ENCODE data around the gene COL4A2.

COL4A2 gene

DNA sequence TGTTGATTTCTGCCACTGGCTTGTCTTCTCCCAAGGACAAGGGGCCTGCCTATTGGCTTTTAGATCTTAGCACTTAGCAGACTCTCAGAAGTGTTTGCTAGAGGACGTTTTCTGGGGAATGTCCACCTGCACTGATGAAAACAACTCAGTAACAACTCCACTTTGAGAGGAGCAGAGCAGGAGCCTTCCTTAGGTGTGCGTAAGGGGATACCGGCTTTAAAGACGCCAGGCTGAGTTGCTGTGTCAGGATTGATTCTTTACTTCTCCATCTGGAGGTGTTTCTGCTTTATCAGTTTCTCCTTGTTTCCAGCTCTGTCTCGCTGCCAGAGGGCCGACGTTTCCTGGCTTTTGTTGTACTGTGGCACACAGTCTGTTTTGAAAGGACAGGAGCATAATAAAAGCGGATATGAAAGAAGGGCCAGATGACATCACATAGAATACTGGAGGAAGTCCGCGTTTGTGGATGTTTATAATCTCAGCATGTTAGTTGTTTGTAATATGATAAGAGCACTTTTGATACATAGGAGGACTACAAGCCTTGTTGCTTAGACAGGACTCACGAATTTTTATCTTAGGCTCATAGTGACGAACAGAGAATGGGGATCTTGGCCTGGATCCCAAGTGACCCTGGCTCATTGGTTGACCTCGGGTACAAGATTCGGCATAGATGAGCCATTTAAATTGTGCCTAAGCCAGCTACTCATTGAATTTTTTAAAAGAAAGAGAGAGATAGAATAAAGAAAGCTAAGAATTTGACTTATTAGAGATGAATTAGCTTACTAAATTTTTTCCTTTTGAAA lies 34.6 kb downstream of the COL4A2 start:
- ATAC-seq = no peak

DNA sequence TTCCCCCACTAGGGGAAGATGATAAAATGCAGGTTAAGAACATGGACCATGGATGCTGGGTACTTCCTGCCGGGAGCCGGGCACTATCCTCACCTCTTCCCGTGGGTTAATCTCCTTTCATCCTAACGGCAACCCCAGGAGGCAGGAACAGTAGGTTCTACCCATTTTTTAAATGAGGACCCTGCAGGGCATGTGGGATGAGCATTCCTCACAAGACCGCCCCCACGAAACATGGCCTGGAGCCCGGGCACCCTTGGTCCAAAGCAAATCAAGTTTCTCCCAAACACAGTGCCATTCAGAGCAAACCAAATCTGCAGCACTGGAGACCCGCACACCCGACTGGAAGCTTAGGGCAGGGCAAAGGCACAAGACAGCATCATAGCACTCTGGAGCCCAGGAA lies 35.4 kb downstream of the COL4A2 start:
- ATAC-seq = no peak

GRCh38 chr13:110343241-110343865 lies 36.3 kb downstream of the COL4A2 start:
- no peak for ATAC-seq

GRCh38 chr13:110344320-110344719 lies 37.2 kb downstream of the COL4A2 start:
- ATAC-seq = no peak

- ATAC-seq = no peak
These were observed 38.2 kb downstream of the COL4A2 start for GRCh38 chr13:110345266-110345665.

- ATAC-seq = no peak
These were observed 38.6 kb downstream of the COL4A2 start for GRCh38 chr13:110345701-110346100.

DNA sequence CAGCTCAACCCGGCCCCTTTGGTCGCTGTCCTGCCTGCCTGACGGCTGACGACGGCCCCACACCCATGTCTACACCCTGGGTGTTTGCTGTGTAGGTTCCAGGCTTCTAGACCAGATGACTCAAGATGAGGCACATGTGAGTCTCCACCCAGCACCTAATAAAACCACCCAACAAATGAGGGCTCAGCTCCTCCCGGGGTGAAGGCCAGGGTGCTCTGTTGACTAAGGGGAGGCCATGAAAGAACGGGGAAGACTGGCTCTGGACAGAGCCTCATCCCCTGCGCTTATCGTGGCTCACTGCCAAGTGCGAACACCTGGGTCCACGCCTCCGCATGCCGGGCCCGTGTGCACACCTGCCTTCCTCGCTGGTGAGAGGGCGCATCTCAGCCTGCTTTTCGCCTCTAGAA lies 39.6 kb downstream of the COL4A2 start:
- no peak for ATAC-seq

- ATAC-seq = no peak
These were observed 40.0 kb downstream of the COL4A2 start for GRCh38 chr13:110347088-110347487.

- ATAC-seq = no peak
These were observed 40.6 kb downstream of the COL4A2 start for GRCh38 chr13:110347535-110348308.

DNA sequence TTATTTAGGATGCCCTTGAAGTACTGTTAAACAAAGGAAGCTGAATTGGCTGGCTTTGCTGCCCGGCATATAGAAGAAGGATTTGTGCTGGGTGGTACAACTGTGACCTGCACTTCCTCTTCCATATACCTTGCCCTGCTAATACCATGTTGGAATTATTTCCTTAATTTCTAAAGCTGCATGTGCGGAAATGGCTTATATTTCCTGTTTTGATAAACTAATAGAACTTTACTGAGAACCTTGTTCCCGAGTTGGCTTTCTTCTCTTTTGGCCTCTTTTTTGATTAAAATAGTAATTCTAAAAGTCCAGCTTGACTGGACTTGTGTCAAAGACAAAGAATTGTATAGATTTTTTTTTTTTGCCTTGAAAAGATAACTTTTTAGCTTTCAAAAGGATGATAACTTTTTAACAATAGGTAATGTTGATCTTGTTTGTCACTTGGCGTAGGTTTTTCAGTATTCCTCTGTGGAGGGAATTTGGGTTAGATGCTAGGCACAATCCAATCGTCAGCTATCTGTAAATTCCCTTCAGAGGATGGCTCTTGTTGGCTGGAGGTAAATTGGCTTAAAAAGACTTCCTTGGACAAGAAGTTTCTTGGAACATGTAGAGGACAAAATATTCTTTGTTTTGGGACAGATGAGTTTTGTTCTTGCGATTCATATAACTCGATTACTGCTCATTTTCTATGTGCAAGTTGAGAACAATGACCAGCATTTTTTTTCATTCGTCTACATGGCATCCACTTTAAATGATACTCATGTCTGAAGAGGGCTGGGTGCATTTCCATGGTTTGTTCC lies 41.4 kb downstream of the COL4A2 start:
- no peak for ATAC-seq

GRCh38 chr13:110349239-110349638 lies 42.2 kb downstream of the COL4A2 start:
- no peak for ATAC-seq

DNA sequence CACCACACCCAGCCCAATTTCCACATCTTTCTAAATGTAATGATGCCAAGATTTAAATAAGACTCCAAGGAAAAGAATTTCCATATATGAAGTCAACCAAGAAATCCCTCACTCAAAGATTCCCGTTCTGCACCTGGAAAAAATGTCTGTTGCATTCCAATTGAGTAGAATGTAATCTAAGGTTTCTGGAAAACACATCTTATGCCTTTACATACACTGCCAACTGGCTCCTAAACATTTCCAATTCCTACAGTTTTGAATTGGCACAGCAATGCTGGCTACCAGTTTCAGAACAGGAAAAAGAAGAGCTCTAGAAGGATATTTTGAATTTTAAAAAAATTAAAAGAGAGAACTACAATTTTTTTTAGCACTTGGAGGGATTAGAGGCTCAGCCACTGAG lies 43.0 kb downstream of the COL4A2 start:
- no peak for ATAC-seq

DNA sequence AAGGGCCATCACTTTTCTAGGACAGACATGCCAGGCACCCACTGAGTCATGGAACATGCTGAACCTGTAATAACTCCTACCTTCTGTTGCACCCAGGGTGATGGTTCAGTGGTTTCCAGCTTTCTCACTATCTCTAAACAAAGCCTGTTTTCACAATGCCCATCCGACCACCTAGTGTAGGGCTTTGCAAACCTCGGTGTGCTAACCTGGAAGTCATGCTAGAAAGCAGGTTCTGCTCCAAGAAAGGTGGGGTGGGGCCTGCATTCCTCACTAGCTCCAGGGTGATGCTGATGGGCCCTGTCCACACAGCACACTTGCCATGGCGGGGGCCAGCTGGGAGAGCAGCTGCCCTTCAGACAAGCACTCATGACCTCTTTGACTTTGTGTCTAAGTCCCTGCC lies 43.4 kb downstream of the COL4A2 start:
- ATAC-seq = no peak

DNA sequence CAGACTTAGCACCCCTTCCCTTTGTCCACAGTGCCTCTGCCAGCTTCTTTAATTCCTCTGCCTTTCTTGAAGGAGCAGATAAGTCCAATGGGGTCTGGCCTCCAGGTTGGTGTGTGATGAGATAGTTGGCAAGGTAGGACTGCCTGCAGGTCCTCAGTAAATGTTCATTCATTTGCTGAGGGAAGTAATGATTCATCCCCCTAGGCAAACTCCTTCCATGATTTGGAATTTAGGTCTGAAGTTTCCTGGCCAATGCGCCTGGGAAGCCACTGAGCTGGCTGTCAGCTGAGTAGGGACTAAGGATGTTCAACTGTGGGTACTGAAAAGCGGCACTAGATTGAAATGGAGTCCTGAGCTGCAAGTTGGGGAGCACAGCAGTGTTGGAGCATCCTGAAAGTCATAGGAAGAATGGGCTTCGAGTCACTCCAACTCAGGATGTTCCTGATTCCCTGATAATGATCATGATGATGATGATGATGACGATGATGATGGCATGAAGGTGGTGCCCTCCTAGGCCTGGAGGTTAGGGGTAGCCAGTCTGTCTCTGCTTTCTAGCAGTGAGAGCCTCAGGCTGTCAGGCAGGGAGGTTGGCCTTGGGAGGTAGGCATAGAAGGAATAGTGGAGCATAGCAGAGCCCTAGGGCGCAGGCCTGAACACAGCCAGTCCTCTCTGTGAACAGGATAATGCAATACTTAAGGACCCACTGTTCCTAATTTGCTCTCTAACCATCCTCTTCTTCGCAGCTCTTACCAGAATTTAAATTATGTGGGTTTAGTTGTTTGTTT lies 44.7 kb downstream of the COL4A2 start:
- ATAC-seq = no peak

GRCh38 chr13:110352735-110353134 lies 45.7 kb downstream of the COL4A2 start:
- ATAC-seq = no peak

- no peak for ATAC-seq
These were observed 46.4 kb downstream of the COL4A2 start for GRCh38 chr13:110353339-110353977.

DNA sequence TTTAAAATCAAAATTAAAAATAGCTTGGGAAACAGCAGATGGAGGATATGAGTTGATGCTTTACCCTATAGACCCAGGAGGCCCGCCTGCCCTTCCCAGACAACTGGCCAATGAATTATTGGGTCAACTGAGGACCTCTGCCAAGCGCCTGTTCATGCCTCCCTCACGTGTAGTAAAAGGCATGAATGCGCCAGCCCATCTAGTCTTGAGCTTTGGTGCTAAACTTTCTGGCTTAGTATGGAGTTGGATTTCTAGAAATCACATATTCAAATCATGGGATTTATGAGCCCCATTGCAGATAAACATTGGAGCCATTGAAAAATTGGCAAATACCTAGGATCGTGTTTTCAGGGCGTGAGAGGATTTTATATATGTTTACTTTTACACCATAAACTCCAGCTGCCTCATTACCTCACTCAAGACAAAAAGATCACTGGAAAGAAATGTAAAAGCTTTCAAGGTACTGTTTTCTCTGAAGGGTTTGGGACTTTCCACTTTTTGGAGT lies 47.1 kb downstream of the COL4A2 start:
- ATAC-seq = no peak

DNA sequence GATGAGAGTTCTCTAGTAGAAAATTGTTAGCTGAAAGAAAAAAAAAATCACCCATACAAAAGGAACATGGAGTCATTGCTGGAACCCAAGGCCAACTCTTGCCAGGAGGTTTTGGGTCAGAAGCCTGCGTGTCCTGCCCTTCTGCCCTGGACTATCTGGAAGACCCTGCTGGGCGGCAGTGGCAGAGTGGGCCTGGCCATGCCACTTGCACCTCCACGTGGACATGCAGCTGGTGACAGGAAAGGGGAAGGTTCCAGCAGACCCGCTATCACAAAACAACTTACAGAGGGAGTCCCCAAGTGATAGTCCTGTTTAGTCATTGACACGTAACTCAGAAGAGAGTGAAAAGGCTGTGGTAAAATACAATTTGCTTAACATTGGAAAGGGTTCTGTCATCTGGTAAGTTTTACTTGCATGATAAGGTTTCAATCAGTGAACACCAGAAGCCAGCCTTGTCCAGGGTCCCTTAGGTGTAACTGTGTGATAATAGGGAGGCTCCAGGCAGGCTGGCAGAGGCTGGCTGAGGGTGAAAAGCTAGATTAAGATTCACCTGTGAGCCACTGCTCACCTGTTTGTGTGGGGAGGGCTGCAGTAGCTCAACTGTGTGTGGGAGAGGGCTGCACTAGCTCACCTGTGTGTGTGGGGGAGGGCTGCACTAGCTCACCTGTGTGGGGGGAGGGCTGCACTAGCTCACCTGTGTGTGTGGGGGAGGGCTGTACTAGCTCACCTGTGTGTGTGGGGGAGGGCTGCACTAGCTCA lies 47.8 kb downstream of the COL4A2 start:
- ATAC-seq = peak; percentile 25 to 36

- no peak for ATAC-seq
These were observed 49.3 kb downstream of the COL4A2 start for GRCh38 chr13:110356362-110356761.

DNA sequence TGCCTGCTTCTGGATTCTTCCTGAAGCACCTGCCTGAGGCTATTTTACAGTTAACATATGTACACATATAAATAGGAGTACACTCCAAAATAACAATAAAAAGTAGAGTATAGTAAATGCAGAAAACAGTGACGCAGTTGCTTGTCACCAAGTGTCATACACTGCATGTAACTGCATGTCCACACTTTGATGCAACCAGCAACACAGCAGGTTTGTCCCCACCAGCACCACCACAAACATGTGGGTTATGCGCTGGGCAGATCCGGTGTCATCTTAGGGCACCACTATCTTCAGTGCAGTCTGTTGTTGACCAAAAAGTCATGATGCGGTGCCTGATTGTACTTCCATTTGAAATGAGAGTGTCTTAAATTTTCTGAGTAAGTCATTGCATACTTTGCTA lies 51.3 kb downstream of the COL4A2 start:
- no peak for ATAC-seq
